KBM-7 (cell line): ENCODE results near the gene IL21.
A peak's percentile ranks its signal among the peaks of the same experiment; 100 is the strongest.
"Not testable (repeated sequence)": the region's sequence is repeated elsewhere in the genome, so short reads cannot be mapped to it uniquely, and the experiment has no call there.

Experiments used
- DNase-seq: peaks from one replicate; pipeline ENCODE4 v3.0.0-alpha.2; 2015
- in situ Hi-C: fragments of 300-500 bp; cut with MboI; formaldehyde crosslinking; loops from 2 replicates; pipeline ENCODE4 v1.14.3; 2020; ENCODE audit warnings: low sequenced_read_pairs, low pct_unique_long_range_greater_than_20kb, mixed read lengths

The IL21 gene

DNA sequence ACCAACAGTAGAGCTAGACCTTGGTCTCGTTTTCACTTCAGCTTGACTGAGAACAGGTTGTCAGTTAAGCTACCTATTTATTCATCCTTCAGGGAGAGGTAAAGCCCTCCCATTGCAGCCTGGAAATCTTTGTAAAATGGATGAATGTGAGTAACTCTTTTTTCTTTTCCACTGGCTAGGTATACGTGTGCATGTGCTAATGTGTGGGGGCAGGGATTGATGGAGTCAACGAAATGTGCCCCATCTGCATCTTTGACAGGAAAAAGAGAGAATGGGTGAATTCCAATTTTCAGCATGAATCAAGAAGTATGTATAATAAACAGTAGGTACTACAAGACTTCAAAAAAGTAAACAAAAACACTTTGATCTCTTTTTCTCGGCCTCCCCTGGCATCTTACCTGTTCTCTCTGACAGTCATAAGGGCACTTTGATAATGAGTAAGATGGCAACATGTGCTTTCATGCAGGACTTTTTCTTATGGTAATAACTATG is at the start of gene IL21:
TSS of gene IL21 (minus strand) at position 51 of the 492 bp plus-strand sequence. CDS start 55 bp downstream, outside the sequence.
- in situ Hi-C loops, result loop anchor here (25.0 kb wide), 1 partner anchor 291 kb away; the partner anchor contains the start of gene NUDT6
- no peak for DNase-seq

DNA sequence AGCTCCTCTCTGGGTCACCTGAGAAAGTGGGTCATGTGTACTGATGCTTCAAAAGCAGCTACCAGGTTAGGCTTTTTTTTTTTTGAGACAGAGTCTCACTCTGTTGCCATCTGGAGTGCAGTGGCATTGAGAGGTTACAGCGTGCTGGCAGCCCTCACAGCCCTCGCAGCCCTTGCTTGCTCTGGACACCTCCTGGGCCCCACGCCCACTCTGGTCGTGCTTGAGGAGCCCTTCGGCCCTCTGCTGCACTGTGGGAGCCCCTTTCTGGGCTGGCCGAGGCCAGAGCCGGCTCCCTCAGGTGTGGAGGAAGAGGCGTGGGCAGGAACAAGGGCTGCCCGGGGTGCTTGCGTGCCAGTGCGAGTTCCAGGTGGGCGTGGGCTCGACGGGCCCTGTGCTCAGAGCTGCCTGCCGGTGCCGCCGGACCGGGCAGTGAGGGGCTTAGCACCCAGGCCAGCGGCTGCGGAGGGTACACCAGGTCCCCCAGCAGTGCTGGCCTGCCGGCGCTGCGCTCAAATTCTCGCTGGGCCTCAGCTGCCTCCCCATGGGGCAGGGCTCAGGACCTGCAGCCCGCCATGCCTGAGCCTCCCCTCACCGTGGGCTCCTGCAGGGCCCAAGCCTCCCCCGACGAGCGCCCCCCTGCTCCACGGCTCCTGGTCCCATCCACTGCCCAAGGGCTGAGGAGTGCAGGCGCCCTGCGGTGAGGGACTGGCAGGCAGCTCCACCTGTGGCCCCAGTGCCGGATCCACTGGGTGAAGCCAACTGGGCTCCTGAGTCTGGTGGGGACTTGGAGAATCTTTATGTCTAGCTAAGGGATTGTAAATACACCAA is 49.3 kb upstream of the IL21 start:
- DNase-seq, result no peak
- in situ Hi-C loops, result no loop called here

DNA sequence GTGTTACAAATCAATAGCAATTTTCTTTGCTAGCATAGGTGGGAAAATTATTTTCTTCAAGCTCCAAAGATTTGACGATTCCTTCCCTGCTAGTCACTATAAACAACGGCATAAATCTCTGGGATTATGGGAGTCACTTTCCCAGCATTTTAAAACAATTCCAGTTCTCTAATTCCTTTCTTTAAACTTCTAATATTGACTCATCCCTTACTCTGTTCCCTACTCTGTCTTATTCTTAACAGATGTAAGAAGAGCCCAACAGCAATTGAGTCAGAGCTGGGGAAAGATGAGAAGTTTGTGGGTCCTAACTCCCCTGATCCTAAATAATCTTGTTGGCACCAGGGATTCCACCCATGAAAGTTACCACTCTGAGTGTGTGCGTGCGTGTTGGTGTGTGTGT is 47.4 kb upstream of the IL21 start:
- DNase-seq, result no peak
- in situ Hi-C loops, result no loop called here

DNA sequence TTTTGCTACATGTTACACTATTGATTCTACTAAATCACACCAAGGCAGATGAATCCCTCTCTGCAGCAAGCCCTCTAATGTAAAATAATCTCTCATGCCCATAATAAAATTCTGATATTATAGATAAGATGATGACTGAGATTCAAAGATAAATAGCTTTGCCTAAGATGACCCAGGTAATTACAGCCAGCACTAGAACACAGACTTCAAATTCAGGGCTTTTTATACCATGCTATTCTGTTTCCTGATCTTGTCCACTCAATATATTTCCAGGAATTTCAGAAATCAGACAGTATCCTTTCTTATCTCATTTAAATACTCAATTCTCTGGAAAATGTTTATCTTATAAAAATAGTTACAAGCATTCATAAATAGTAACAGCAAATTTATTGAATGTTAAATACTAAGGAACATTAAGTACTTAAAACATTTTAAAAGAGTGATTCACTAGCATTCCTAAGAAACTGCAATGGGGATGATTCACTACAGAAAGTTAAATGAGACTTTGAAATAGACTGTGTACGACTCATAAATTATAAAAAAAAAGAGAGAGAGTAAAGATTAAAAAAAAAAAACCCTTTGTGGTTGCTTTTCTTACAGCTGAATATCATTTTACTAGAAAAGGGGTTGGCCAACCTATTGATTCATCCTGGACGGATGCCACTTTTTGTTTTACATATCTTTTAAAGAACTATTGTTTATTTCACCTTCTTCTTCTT is 45.8 kb upstream of the IL21 start:
- no peak for DNase-seq

DNA sequence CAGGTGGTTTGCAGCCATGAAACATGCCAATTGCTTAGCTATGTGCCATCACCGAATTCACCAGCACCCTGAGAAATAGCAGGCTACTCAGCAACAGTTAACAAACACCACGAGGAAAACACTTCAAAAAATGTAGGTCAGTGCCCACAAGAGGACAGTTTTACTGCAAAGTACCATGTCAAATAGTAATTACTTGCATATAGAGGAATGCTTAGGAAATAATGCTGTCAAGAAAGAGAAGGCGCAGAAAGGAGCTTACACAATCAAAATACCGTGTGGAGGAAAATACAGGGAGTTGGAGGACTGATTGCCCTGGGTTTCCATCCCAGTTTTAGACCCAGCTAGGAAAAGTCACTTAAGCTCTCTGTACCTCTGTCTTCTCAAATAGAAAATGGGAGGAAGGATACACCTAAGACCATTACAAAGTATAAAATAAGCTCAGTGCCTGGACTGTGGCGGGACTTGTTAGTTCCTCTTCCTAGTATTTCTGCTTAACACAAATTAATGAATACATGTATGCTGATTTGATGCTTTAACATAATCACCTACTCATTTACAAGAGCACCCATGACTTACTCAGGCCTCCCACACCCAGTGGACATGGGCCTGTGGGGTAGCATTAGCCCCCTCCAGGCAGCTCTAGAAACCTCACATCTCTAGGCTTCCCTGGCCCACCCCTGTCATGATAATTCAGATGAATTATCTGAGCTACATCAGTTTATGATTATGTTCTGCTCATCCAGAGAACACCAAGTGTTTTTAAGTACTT is 44.5 kb upstream of the IL21 start:
- in situ Hi-C loops, result no loop called here
- no peak for DNase-seq

More for the DNA sequence above, 45.8 kb upstream of the IL21 start:
- in situ Hi-C loops, result no loop called here

DNA sequence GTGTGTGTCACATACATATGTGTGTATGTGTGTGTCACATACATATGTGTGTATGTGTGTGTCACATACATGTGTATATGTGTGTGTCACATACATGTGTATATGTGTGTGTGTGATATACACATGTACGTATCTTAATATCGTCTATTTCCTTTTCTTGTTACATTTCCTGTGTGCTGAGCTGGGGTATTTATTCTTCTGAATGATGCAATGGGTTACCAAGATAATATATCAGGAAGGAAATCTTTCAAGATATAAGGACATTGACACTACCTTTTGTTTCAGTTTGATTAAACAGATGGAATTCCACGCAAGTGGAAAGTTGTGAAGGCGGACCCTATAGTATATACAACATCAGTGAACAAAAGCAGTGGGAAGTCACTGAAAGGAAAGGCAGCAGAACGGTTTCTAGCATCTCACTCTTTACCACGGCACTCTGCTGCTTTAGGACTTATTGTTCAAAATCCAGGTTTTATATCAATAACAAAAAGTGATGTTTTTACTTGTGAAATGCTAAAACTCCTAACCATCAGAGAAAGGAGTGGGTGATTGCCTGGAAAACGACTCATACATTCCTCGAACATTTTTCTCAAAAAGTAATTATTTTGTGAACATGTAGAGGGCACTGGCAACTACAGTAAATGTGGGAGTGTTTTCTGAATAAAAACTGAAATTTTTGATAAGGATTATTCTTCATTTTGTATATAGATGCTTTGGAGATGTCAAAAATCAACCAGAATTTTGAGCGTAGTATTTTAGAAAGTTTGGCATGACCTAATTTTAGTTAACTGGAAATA is 43.1 kb upstream of the IL21 start:
- DNase-seq, result no peak
- in situ Hi-C loops, result no loop called here

DNA sequence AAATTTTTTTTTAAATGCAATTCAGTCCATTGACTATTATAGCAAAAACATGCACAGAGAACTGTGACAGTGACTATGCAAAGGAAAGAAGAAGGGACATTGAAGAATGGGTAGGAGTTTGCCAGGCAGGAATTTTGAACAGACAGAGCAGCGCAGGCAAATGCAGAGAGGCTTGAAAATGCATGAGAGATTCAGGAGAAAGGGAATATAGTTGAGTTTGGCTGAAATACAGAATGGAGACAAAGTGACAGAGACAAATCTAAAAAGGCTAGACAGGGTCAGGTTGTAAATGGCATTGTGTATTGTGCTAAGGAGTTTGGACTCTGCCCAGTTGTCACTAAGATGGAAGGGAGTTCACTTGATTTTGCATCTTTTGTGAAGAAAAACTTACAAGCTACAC is 42.4 kb upstream of the IL21 start:
- no peak for DNase-seq
- in situ Hi-C loops, result no loop called here

DNA sequence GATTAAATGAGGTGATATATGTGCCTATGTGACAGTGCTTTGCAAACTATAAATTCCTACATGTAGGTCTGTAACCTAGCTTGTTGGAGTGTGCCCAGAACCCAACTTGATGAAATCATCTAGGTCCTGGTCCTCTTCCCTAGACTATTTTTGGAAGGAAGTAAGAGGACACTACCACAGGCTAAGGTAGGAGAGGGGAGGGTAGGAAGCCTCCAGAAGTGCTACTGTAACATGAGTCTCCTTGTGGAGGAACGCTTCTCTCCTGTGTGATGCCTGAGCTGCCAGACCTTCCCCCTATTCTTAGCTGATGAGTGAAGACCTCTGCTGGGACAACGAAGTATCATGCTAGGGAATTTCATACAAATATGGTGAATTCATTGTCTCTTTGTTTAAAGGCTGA is 41.8 kb upstream of the IL21 start:
- in situ Hi-C loops, result no loop called here
- no peak for DNase-seq

DNA sequence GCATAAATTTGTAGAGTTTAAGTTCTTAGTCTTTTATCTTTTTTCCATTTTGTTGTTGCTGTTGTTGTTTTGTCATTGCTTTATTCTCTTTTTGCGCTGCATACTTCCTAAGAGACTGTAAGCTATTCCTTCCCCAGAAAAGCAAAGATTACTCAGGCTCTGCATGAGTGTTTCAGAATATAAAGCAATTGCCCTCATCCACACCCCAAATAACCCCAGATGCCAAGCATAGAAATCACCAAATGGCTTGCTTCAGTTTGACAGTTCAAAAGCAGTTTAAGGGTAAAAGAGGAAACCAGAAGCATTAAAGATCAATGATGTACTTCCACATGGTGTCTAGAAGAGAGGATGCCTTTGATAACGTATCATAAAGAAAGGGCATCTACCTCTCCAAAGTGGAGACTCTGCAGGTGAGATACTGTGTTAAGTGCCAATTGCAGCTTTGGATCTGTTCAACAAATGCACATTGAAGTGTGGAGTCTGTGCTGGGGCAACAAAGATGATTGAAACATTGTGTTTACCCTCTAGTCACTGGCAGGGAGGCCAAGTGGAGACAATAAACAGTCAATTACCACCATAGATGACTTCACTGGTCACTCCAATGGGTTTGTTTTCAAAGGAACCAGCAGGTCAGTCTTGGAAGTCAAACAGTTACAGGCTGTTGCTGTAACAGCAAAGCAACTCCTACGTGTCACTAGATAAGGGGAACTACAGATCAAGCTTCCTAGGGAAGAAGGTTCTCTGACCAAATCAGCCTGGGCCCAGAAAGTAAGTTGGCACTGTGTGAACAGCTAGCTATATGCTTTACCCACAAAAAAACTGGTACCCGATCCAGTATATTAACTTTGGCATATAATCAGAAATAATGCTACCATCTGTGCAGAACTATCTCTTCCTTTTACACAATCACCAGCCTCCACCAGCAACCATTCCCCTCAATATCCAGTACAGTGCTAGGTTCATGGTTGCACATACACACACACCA is 40.6 kb upstream of the IL21 start:
- in situ Hi-C loops, result no loop called here

DNA sequence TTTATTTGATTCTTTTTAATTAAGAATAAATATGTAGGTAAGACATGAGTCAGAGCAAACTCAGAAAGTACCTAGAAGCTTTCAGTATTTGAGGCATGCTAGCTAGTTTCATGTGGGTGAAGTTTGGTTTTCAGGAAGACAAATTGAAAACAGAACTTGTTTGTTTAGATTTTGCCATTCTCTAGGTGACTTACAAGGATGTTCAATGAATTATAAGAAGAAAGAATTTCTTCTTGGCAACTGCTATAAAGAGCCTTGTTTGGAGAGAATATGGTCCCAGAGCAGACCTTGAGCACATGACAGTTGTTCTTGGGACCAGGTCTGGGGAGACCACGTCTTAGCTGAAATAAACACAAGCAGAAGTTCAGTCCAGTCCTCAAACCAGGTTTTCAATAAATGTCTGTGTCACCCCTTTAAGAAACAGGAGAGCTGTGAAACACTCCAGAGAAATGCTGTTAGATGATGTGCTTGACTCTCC is 38.0 kb upstream of the IL21 start:
- DNase-seq, result no peak
- in situ Hi-C loops, result no loop called here

More for the DNA sequence above, 40.6 kb upstream of the IL21 start:
- DNase-seq, result peak; percentile 1

DNA sequence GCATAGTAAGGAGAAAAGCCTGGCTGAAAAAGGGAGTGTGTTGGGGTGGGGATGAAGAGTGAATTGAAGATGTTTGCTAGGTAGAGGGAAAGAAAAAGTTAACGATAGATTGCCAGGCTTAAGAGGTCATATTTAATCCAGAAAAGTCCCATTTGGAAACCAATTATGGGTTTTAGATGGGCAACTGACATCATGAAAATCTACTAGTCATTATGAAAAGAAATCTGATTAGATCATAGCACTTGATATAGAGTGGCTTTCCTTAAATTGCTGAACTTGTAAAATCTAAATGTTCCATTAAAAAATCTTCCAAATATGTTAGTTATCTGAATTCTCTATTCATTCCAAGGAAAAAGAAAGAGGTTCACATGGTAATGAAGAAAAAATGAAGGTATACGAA is 37.5 kb upstream of the IL21 start:
- no peak for DNase-seq
- in situ Hi-C loops, result no loop called here

DNA sequence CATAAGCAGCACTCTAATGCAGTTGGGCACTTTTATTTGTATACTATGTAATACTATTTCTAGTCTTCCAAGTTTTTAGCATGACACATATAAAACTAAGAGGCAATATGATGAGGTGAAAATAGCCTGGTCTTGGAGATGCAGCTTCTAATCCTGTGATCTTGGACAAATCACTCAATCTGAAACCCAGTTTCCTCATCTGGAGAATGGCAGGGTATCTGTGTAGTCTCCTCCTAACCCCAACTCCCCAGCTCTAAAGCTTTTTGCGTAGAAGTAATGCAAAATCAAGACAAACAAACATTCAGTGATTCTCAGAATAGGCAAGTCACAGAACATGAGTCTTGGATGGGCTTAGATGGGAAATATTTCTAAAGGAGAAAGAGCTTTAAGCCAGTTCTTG is 36.7 kb upstream of the IL21 start:
- DNase-seq, result no peak
- in situ Hi-C loops, result no loop called here

DNA sequence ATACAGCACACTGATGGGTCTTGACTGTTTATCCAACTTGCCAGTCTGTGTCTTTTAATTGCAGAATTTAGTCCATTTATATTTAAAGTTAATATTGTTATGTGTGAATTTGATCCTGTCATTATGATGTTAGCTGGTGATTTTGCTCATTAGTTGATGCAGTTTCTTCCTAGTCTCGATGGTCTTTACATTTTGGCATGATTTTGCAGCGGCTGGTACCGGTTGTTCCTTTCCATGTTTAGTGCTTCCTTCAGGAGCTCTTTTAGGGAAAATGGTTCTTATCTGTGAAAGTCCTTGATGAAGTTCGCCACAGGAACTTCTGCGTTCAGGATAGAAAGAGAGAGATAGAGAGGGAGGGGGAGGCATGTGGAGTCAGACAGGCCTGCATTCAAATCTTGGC is 35.7 kb upstream of the IL21 start:
- in situ Hi-C loops, DNase-seq: not testable (repeated sequence)

DNA sequence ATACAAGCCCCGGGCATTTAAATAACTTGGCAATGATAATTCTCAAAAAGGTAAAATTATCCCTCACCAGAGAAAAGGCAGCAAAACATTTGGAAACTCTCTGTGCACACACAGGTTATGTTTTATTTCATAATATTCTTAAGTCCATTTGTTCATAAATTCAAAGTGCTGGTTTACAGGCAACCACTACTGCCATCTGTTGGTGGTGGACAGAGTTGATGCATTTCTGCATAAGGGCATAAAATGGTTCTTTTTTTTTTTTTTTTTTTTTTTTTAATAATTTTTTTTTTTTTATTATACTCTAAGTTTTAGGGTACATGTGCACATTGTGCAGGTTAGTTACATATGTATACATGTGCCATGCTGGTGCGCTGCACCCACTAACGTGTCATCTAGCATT is 31.5 kb upstream of the IL21 start:
- in situ Hi-C loops, result no loop called here
- DNase-seq, result peak; percentile 29

DNA sequence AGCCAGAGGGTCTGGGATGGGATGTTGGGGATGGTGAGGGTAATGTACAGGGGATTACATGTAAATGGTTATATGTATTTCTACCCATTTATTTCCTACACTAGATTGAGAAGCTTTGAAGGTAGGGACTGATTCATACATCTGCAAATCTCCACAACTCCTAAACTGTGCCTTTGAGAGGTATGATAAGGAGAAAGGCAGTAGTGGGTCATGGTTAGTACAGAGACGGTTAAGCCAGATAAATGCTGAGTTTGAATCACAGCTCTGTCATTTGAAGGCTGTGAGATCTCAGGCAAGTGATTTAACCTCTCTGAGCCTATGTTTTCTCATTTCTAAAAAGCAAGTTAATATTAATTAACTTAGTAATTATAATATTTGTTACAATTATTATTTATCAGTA is 29.3 kb upstream of the IL21 start:
- in situ Hi-C loops, result no loop called here
- no peak for DNase-seq

DNA sequence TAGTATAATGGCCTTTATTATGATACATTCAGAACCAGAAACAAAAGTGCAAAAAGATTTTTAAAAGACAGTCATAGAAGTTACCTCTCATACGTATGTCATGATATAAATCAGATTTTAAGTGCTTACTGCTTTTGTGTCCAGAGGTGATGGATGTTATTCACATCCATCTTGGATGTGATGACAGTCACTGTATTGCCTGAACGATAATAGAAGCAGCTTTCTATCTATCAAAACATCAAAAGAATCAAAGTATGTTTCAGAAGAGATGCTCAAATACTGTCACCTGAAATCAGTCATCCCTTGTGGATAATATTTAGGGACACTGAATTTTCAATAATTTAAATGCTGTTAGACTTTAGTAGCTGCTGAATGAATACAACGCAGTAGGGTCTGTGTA is 26.8 kb upstream of the IL21 start:
- in situ Hi-C loops, result no loop called here
- DNase-seq, result no peak

DNA sequence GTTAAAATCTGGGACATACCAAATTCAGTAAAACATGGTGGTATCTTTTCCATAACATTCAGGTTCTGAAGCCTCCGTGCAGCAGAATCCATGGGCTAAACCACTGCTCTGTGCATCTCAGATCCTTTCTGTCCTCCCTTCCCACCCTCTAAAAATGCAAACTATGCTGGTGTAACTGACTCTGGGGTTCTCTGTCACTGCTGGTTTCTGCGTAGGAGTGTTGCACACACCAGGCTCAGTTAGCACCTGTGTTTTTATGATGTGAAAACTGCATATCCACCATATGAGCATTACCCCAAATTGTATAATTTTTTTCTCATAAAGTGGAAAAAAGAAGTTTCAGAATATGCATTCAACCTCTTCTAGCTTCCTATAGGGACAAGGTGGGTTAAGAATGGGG is 22.4 kb upstream of the IL21 start:
- in situ Hi-C loops, result no loop called here
- DNase-seq, result no peak

DNA sequence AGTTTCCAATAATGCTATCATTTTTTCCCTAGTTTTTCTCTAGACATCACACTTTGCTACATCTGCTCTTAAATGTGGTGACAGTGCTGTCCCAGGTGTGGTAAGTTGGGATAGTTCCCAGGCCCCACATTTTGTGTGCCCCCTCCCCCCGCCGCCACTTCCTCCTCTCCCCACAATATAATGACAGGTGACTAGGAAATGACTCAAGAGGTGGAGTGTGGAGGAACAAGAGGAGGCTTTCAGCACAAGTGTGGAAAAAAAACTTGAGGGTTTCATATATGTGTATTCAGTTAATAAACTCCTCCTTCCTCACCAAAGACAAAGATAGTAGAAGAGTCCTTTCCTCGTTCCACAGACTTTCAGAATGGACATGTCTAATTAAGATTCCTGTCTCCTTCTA is 18.3 kb upstream of the IL21 start:
- in situ Hi-C loops, result no loop called here

More for the DNA sequence above, 18.3 kb upstream of the IL21 start:
- DNase-seq, result no peak
